ENCODE measurements around the gene MAN1C1.

MAN1C1 gene

GRCh38 chr1:25757846-25758185 lies 141.2 kb downstream of the MAN1C1 start:
- no peak for TF ChIP-seq TAF1 (IDR thresholded peaks at IDR 0.05; ENCODE audit: low read depth)
- no peak for TF ChIP-seq EGR1 (IDR thresholded peaks at IDR 0.05)
- TF ChIP-seq ZBTB7A (IDR thresholded peaks at IDR 0.05; ENCODE audit: low read depth) = no peak
- no peak for TF ChIP-seq EP300 (IDR thresholded peaks at IDR 0.05; ENCODE audit: borderline replicate concordance)
- no peak for TF ChIP-seq TCF12 (IDR thresholded peaks at IDR 0.05; ENCODE audit: low read depth)
- TF ChIP-seq FOXM1 (IDR thresholded peaks at IDR 0.05; ENCODE audit: borderline replicate concordance, low read depth) = no peak
- no peak for TF ChIP-seq USF1 (IDR thresholded peaks at IDR 0.05)
- TF ChIP-seq YY1 (IDR thresholded peaks at IDR 0.05; ENCODE audit: low read depth) = no peak
- no peak for TF ChIP-seq TEAD4 (IDR thresholded peaks at IDR 0.05)
- TF ChIP-seq CEBPB (IDR thresholded peaks at IDR 0.05) = no peak
- no peak for TF ChIP-seq RAD21 (IDR thresholded peaks at IDR 0.05; ENCODE audit: low read depth)
- no peak for TF ChIP-seq MAX (IDR thresholded peaks at IDR 0.05)
- no peak for TF ChIP-seq CREB1 (IDR thresholded peaks at IDR 0.05; ENCODE audit: low read depth)
- TF ChIP-seq REST (IDR thresholded peaks at IDR 0.05; ENCODE audit: low read depth) = no peak
- no peak for TF ChIP-seq NFIC (IDR thresholded peaks at IDR 0.05)

- no peak for TF ChIP-seq RAD21 (IDR thresholded peaks at IDR 0.05; ENCODE audit: low read depth)
- no peak for TF ChIP-seq REST (IDR thresholded peaks at IDR 0.05; ENCODE audit: low read depth)
- TF ChIP-seq TCF12 (IDR thresholded peaks at IDR 0.05; ENCODE audit: low read depth) = no peak
- no peak for TF ChIP-seq EP300 (IDR thresholded peaks at IDR 0.05; ENCODE audit: borderline replicate concordance)
- no peak for TF ChIP-seq TAF1 (IDR thresholded peaks at IDR 0.05; ENCODE audit: low read depth)
- no peak for TF ChIP-seq USF1 (IDR thresholded peaks at IDR 0.05)
- no peak for TF ChIP-seq CEBPB (IDR thresholded peaks at IDR 0.05)
- TF ChIP-seq ZBTB7A (IDR thresholded peaks at IDR 0.05; ENCODE audit: low read depth) = no peak
- TF ChIP-seq TEAD4 (IDR thresholded peaks at IDR 0.05) = no peak
- TF ChIP-seq NFIC (IDR thresholded peaks at IDR 0.05) = no peak
- no peak for TF ChIP-seq EGR1 (IDR thresholded peaks at IDR 0.05)
- TF ChIP-seq FOXM1 (IDR thresholded peaks at IDR 0.05; ENCODE audit: borderline replicate concordance, low read depth) = no peak
- TF ChIP-seq YY1 (IDR thresholded peaks at IDR 0.05; ENCODE audit: low read depth) = no peak
- no peak for TF ChIP-seq CREB1 (IDR thresholded peaks at IDR 0.05; ENCODE audit: low read depth)
- no peak for TF ChIP-seq MAX (IDR thresholded peaks at IDR 0.05)
Observed at GRCh38 chr1:25758466-25759070, 142.0 kb downstream of the MAN1C1 start.

- no peak for TF ChIP-seq NFIC (IDR thresholded peaks at IDR 0.05)
- TF ChIP-seq RAD21 (IDR thresholded peaks at IDR 0.05; ENCODE audit: low read depth) = no peak
- TF ChIP-seq TCF12 (IDR thresholded peaks at IDR 0.05; ENCODE audit: low read depth) = no peak
- TF ChIP-seq TAF1 (IDR thresholded peaks at IDR 0.05; ENCODE audit: low read depth) = no peak
- TF ChIP-seq CEBPB (IDR thresholded peaks at IDR 0.05) = no peak
- no peak for TF ChIP-seq USF1 (IDR thresholded peaks at IDR 0.05)
- no peak for TF ChIP-seq REST (IDR thresholded peaks at IDR 0.05; ENCODE audit: low read depth)
- TF ChIP-seq ZBTB7A (IDR thresholded peaks at IDR 0.05; ENCODE audit: low read depth) = no peak
- TF ChIP-seq CREB1 (IDR thresholded peaks at IDR 0.05; ENCODE audit: low read depth) = no peak
Observed at GRCh38 chr1:25760122-25760719, 143.6 kb downstream of the MAN1C1 start.

- TF ChIP-seq EP300 (IDR thresholded peaks at IDR 0.05; ENCODE audit: borderline replicate concordance) (no peak), REST (IDR thresholded peaks at IDR 0.05; ENCODE audit: low read depth) (no peak), CREB1 (IDR thresholded peaks at IDR 0.05; ENCODE audit: low read depth) (no peak), TCF12 (IDR thresholded peaks at IDR 0.05; ENCODE audit: low read depth) (no peak), CEBPB (IDR thresholded peaks at IDR 0.05) (no peak), ZBTB7A (IDR thresholded peaks at IDR 0.05; ENCODE audit: low read depth) (no peak), RAD21 (IDR thresholded peaks at IDR 0.05; ENCODE audit: low read depth) (no peak), EGR1 (IDR thresholded peaks at IDR 0.05) (no peak), NFIC (IDR thresholded peaks at IDR 0.05) (no peak)
Observed at GRCh38 chr1:25760871-25761270, 144.3 kb downstream of the MAN1C1 start.
